Cardiac muscle cell (in vitro differentiated cells and primary cell): ENCODE results near the gene ASB1. TPM values are rescaled to one million over a fixed set of nuclear protein-coding genes. Genes with fewer than 3 reads are reported as not detected.

Experiments used
- DNase-seq, 2 donors: peaks; one replicate each; pipeline versions ENCODE4 v3.0.0 to v3.0.0-alpha.2; 2010 to 2017; ENCODE audit warnings: low read depth in 1 of 2, low spot score in 1 of 2
- H3K27ac ChIP-seq: fragments of 200-600 bp; sonication (generic); 2 replicates; pipeline ENCODE4 v1.5.1; 2016
- H3K27me3 ChIP-seq: fragments of 200-600 bp; sonication (generic); 2 replicates; pipeline ENCODE4 v1.6.0; 2016; ENCODE audit warnings: control low read depth
- H3K36me3 ChIP-seq: fragments of 200-600 bp; sonication (generic); 2 replicates; pipeline ENCODE4 v1.5.1; 2016; ENCODE audit warnings: control low read depth
- H3K4me1 ChIP-seq: fragments of 200-600 bp; sonication (generic); 2 replicates; pipeline ENCODE4 v1.8.1; 2017; ENCODE audit warnings: low read depth, mild to moderate bottlenecking, mixed run types
- H3K4me3 ChIP-seq: fragments of 200-600 bp; sonication (generic); 2 replicates; pipeline ENCODE4 v1.5.1; 2016; ENCODE audit warnings: mild to moderate bottlenecking
- H3K9me3 ChIP-seq: fragments of 200-600 bp; sonication (generic); 2 replicates; pipeline ENCODE4 v1.5.1; 2017; ENCODE audit warnings: low read depth, mild to moderate bottlenecking, control low read depth
- CTCF ChIP-seq: IDR thresholded peaks from 2 replicates; pipeline ENCODE4 v1.5.1; 2012; ENCODE audit warnings: low read depth, mild to moderate bottlenecking, low read length
- polyA plus RNA-seq: library from polyadenylated mRNA; unstranded; fragments of >200 nt; fragmentation: Nextera tagmentation; extraction: Ambion mirVana; gene quantifications from 2 replicates; pipeline ENCODE4 v1.2.1, GENCODE V29; 2016
- total RNA-seq: library from RNA; depleted of rRNA; stranded (reverse); fragments of >200 nt; gene quantifications from 2 replicates; pipeline ENCODE4 v1.2.3, GENCODE V29; 2016

The ASB1 gene
- total and polyA plus RNA-seq, 2 experiments from 2014 or later, result 16.7 TPM

GRCh38 chr2:238433941-238434845 is 7.5 kb downstream of the ASB1 start:
- DNase-seq, result peak in 1 of 2 donors; percentile 86
- Histone ChIP-seq H3K4me1 (no peaks in the 10 kb centered on the region), H3K27ac (no peak overlapping the region), H3K27me3 (no peaks in the 10 kb centered on the region), H3K36me3 (peaks cover 11% of the 10 kb centered on the region), H3K9me3 (no peaks in the 10 kb centered on the region), H3K4me3 (no peak overlapping the region)
- TF ChIP-seq CTCF, result no peak

DNA sequence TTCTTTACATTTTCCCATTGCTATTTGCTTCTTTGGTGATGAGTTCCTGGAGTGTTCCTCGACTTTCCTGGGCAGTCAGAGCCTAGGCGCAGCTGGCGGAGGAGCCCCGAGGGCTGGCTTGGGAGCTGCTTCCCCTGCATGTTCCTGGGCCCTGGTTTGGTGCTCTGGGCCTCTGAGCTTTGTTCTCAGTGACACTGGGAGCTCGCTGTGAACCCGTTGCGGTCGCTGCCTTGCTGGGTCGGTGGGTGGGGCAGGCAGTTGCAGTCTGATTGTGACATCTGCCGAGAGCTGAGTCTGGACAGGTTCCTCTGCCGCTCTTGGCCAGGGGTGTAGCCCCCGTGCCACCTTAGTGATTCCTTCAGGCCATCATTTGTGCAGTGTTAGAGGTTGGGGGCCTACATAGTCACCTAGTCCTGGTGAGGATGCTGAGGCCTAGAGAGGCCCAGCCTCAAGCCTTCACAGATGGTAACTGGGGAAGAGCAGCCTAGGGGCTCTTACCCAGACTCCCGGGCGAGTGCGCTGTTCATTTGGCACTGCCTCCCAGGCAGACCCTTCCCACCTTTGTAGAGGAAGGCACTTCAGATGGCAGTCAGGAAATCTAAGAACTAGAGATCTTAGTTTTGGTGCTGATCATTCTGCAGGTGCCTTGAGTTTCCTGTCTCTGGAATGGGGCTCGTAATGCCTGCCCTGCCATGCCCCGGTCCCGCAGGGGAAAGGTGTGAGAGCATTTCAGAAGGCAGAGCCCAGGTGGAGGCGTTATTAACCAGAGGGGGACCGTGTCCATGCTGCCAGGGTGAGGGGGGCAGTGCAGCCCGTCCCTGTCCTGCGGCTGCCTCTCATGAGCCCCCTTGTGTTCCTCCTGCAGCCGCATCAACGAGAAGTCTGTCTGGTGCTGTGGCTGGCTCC is 8.4 kb downstream of the ASB1 start:
- DNase-seq, result peak in 1 of 2 donors; percentile 28
- no peak overlapping the region for H3K27ac ChIP-seq
- peaks cover 11% of the 10 kb centered on the region for H3K36me3 ChIP-seq

GRCh38 chr2:238435752-238436096 is 9.0 kb downstream of the ASB1 start:
- DNase-seq, result no peak
- Histone ChIP-seq H3K36me3 (peaks cover 11% of the 10 kb centered on the region), H3K4me1 (no peaks in the 10 kb centered on the region), H3K9me3 (no peaks in the 10 kb centered on the region), H3K4me3 (no peak overlapping the region), H3K27me3 (no peaks in the 10 kb centered on the region), H3K27ac (no peak overlapping the region)
- TF ChIP-seq CTCF, result no peak

More for the DNA sequence above, 8.4 kb downstream of the ASB1 start:
- Histone ChIP-seq H3K27me3 (no peaks in the 10 kb centered on the region), H3K9me3 (no peaks in the 10 kb centered on the region), H3K4me3 (no peak overlapping the region), H3K4me1 (no peaks in the 10 kb centered on the region)
- no peak for TF ChIP-seq CTCF

DNA sequence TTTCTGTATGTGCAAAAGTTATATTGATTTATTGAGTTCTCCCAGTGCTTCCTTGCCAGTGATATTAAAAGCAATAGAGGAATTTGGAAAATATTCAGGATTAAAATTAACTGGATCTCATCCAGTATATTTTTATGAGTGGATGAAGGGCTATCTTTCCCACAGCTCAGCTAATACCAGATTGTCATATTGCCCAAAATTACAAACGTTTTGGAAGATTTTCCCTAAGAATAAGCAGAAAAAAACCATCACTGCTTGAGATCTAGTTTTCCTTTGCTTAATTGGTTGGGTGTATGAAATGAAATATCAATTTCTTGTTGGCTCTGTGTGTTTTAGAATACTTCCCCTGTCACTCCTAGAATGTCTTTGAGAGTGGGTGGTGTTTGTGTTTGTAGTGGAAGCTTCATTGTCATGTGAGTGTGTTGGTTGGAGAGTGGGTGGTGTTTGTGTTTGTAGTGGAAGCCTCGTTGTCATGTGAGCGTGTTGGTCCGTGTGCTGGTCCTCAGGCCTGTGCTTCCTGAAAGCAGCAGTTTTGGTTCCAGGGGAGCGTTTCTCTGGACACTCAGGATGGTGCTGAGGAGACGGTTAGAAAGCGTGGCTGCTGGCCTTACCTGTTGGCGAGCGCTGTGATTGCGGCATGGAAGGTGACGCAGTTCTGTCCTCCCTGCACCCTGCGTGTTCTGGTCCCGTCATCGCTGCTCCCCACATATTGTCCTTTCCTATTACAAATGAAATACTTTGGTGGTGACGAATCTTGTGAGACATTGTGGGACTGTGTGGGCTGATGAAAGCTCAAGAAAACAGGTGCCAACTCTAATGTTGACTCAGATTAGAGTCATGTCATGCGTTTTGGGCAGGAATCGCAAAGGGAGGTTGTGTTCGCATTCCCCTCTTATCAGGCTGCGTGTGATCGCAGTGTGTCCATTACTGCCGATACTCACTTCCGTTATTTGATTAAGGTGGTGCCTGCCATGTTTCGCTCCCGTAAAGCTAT is 12.4 kb downstream of the ASB1 start:
- no peak for TF ChIP-seq CTCF
- H3K4me3 ChIP-seq, result no peak overlapping the region

GRCh38 chr2:238439917-238440316 is 13.2 kb downstream of the ASB1 start:
- Histone ChIP-seq H3K9me3 (no peaks in the 10 kb centered on the region), H3K36me3 (peaks cover 8% of the 10 kb centered on the region), H3K4me1 (no peaks in the 10 kb centered on the region), H3K27ac (no peak overlapping the region), H3K4me3 (no peak overlapping the region), H3K27me3 (no peaks in the 10 kb centered on the region)
- no peak for TF ChIP-seq CTCF
- no peak for DNase-seq

More for the DNA sequence above, 12.4 kb downstream of the ASB1 start:
- H3K36me3 ChIP-seq, result peaks cover 9% of the 10 kb centered on the region
- DNase-seq, result peak in 1 of 2 donors; percentile 94
- H3K27ac ChIP-seq, result no peak overlapping the region
- no peaks in the 10 kb centered on the region for H3K27me3 ChIP-seq
- H3K4me1 ChIP-seq, result no peaks in the 10 kb centered on the region
- no peaks in the 10 kb centered on the region for H3K9me3 ChIP-seq
